Sigmoid colon (tissue), 4 donors: ENCODE data around the gene AMIGO2.

Experiments used
- EP300 ChIP-seq, 4 donors: sonication (generic); formaldehyde crosslinking; IDR thresholded peaks; one replicate each; pipeline ENCODE4 v1.6.1; 2017; ENCODE audit warnings: antibody characterized with exemption in 4 of 4
- POLR2AphosphoS5 ChIP-seq, 4 donors: sonication (generic); formaldehyde crosslinking; IDR thresholded peaks; one replicate each; pipeline ENCODE4 v1.6.1; 2017; ENCODE audit warnings: antibody characterized with exemption in 4 of 4
- TF ChIP-seq, protein P1 (sequence below), 4 experiments: fragments of 450-650 bp in 3 of 4; fragments of 200-600 bp in 1 of 4; IDR thresholded peaks; one replicate each; pipeline ENCODE4 v1.5.1; 2016 to 2019; ENCODE audit warnings: antibody characterized with exemption in 4 of 4, mild to moderate bottlenecking in 3 of 4, moderate library complexity in 2 of 4

DNA sequence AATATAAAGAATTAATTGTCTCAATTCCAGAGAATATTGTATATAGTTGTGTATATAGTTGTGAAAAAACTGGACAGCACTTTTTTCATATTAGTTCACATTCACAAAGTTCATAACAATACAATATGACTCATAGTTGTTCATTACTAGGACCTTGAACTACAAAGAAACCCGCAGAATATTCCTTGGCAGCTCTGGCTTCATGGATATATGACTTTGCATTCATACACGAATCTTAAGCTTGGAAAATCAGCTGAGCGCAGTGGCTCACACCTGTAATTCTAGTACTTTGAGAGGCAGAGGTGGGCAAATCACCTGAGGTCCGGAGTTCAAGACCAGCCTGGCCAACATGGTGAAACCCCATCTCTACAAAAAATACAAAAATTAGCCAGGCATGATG, 38.4 kb downstream of the AMIGO2 start:
- TF ChIP-seq, protein P1, sequence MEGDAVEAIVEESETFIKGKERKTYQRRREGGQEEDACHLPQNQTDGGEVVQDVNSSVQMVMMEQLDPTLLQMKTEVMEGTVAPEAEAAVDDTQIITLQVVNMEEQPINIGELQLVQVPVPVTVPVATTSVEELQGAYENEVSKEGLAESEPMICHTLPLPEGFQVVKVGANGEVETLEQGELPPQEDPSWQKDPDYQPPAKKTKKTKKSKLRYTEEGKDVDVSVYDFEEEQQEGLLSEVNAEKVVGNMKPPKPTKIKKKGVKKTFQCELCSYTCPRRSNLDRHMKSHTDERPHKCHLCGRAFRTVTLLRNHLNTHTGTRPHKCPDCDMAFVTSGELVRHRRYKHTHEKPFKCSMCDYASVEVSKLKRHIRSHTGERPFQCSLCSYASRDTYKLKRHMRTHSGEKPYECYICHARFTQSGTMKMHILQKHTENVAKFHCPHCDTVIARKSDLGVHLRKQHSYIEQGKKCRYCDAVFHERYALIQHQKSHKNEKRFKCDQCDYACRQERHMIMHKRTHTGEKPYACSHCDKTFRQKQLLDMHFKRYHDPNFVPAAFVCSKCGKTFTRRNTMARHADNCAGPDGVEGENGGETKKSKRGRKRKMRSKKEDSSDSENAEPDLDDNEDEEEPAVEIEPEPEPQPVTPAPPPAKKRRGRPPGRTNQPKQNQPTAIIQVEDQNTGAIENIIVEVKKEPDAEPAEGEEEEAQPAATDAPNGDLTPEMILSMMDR (IDR thresholded peaks at IDR 0.05), result no peak
- no peak for TF ChIP-seq POLR2AphosphoS5 (IDR thresholded peaks at IDR 0.05)
- TF ChIP-seq EP300 (IDR thresholded peaks at IDR 0.05), result no peak
